ENCODE results near the gene CDC16.

DNA sequence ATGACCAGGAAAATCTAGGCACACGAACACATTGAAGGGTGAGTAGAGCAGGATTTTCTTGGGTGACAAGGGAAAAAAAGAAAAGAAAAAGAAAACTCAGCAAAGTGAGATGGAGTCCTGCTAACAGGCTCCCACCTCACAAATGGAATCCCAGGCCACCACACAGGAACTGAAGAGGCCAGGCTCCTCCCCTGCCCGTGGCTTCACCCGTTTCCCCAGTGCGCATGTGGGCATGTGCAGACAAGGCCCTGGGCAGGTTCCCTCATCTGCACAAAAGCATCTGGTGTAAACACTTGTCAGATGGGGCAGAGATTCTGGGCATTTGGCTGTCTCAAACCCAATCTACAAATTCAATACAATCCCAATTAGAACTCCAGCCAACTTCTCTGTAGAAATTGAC lies 31.2 kb upstream of the CDC16 start:
- TF ChIP-seq GATA3 (IDR thresholded peaks at IDR 0.05; ENCODE audit: low read depth, low read length) (no peak), GATA2 (IDR thresholded peaks at IDR 0.05; ENCODE audit: low read depth, low read length) (no peak)

All from SH-SY5Y (cell line).